ENCODE results near the gene HDLBP.

Gene HDLBP

GRCh38 chr2:241226723-241227572 lies 88.5 kb downstream of the HDLBP start:
- no peak for DNase-seq

GRCh38 chr2:241225983-241226382 lies 89.5 kb downstream of the HDLBP start:
- DNase-seq = no peak

DNA sequence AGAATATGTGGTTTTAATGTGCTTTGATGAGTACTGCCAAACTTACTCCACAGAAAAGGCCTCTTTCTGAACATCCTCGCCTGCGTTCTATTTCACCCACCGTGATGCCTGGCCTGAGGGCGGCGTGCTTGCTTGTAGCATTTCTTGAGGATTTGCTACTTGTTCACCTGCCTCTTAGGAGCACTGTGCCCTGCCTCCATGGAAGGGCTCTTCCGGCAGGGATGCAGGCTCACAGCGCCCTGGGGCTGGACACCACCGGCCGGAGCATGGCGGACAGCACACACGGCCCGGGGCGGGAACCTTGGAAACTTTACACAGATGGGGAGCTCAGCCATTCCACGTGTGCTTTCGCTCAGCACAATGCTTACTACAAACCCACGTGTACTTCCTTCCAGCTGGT lies 89.9 kb downstream of the HDLBP start:
- DNase-seq = no peak

- DNase-seq = no peak
Measured at GRCh38 chr2:241224851-241225438, 90.5 kb downstream of the HDLBP start.

- no peak for DNase-seq
Measured at GRCh38 chr2:241224018-241224850, 91.2 kb downstream of the HDLBP start.

DNA sequence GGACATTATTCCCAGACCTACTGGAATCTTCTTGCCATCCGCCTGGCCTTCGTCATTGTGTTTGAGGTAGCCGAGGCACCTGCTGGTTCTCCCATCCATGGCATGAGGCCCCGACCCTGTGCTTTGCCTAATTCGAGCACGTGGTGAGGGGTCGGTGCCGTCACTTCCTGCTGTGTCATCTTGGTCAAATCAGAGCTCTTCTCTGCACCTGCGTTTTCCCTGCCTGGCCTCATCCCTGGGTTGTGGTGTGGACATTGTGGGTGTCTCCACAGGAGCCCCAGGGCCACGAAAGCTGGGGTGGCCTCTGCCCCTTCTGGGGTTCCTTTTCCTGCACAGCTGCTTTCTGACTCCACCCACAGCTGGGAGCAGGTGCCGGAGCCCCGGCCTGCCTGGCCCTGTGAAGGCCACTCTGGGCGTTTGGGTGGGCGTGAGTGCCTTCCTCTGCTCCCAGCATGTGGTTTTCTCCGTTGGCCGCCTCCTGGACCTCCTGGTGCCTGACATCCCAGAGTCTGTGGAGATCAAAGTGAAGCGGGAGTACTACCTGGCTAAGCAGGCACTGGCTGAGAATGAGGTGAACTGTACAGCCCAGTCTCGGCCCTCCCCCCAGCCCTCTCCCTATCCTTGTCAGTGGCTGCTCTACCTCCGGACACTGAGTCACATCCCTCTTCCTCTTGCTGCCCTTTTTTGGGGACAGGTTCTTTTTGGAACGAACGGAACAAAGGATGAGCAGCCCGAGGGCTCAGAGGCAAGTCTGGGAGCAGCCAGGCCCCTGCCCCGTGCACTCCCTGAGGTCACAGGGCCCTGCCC lies 92.1 kb downstream of the HDLBP start:
- no peak for DNase-seq

DNA sequence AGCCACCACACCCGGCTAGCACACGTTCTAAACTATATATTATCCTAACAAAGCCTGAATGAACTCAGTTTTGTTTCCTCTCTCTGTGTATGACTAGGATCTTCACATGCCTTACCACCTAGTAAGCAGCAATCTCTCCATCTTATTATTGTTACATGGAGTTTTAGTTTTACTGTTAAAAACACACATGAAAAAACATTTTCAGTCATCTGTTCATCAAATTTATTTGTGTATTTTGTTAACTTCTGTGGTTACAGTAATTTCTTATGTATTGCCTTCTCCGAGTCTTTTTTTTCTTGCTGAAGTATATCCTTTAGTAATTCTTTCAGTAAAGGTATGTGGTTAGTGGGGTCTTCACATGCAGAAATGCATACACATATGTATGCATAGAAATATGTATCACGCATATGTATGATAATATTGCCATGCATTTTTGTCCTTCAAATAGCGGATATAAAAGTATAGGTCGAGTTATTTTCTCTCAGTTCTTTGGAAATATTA lies 95.6 kb downstream of the HDLBP start:
- no peak for DNase-seq

DNA sequence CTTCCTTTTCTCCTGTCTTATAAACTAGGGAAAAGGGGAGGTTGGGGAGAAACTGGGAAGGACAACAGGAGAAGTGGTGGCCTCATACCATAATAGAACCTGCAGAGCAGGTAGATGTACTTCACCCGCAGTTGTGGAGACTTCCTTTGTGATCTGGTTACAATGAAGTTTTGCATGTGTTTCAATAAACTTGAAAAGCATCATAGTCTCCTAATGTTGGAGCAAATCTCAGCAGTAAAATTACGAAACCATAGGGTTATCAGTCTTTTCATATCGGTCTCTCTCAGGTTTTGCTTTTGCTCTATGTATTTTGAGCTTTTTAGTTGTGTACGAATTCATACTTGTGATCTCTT lies 96.5 kb downstream of the HDLBP start:
- DNase-seq = no peak

GRCh38 chr2:241218131-241219029 lies 97.1 kb downstream of the HDLBP start:
- peak; percentile 6 for DNase-seq

- DNase-seq = no peak
Measured at GRCh38 chr2:241217320-241218031, 98.0 kb downstream of the HDLBP start.

DNA sequence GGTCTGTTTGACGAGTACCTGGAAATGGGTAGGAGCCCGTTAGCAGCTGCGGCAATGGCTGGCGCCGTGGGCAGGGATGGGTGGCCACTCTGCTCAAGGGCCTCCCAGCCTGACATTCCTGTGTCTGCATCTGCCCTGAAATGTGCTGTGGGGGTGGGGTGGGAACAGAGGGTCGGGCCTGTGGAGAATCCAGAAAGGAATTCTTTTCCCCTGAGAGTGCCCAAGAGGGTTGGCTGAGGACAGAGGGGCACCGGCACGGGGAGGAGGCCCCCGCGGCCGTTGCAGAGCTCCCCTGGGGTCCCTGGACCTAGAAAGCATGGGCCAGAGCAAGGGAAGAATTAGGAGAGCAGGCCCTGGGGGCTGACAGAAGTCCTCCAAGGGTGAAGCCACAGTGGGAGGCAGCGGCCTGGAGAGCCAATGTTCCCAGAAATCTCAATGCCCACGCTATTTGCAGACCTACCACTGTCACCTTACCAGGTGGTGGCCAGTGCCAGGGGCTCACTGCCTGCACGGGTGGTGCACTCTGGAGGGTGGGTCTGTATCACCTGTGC lies 99.2 kb downstream of the HDLBP start:
- no peak for DNase-seq

GRCh38 chr2:241215421-241215820 lies 100.1 kb downstream of the HDLBP start:
- no peak for DNase-seq

GRCh38 chr2:241214766-241215165 lies 100.7 kb downstream of the HDLBP start:
- DNase-seq = no peak

GRCh38 chr2:241214209-241214608 lies 101.3 kb downstream of the HDLBP start:
- no peak for DNase-seq

DNA sequence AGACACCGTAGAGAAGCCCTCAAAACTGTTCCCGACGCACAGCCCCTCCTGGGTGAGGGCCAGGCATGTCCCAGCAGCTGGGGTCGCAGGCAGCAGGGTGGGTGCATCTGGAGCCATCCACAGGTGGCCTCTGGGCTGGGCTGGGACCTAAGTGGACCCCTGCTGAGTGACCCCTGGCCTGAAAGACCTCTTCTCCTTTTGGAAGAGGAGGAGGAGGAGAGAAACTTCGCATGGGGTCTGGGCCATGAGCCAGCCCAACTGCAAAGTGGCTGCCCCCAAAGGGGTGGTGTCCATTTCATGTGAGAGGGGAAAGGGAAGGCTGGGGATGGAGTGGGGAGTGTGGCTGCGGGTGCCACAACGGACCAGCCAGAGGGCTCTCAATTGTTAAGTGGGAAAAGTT lies 101.9 kb downstream of the HDLBP start:
- no peak for DNase-seq

- DNase-seq = no peak
Measured at GRCh38 chr2:241213041-241213440, 102.4 kb downstream of the HDLBP start.

- DNase-seq = peak; percentile 69
Measured at GRCh38 chr2:241211276-241211675, 104.2 kb downstream of the HDLBP start.

- no peak for DNase-seq
Measured at GRCh38 chr2:241209271-241209670, 106.2 kb downstream of the HDLBP start.

- no peak for DNase-seq
Measured at GRCh38 chr2:241208058-241208457, 107.4 kb downstream of the HDLBP start.

GRCh38 chr2:241207641-241208040 lies 107.8 kb downstream of the HDLBP start:
- no peak for DNase-seq

DNA sequence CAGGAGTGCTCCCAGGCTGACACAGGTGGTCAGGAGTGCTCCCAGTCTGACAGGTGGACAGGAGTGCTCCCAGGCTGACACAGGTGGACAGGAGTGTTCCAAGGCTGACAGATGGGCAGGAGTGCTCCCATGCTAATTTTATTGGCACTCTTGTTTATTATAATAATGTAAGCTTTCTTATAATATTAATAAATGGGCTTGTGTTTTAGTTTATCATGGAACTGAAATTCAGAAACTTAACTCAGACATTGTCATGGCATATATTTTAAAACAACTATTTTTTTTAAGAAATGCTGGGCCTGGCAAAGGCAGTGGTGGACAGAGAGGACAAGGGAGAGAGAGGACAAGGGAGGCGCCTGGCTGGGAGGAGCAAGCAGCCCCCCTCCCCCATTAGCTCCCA lies 108.3 kb downstream of the HDLBP start:
- DNase-seq = no peak

Measured in NCI-H345 (cell line).